Measurements from ENCODE around the gene PPP1R1A. TPM values are rescaled to one million over a fixed set of nuclear protein-coding genes. Genes with fewer than 3 reads are reported as not detected.

PPP1R1A gene
- total and polyA plus RNA-seq, 2 experiments from 2014 or later, result 7.6 to 26.9 TPM

DNA sequence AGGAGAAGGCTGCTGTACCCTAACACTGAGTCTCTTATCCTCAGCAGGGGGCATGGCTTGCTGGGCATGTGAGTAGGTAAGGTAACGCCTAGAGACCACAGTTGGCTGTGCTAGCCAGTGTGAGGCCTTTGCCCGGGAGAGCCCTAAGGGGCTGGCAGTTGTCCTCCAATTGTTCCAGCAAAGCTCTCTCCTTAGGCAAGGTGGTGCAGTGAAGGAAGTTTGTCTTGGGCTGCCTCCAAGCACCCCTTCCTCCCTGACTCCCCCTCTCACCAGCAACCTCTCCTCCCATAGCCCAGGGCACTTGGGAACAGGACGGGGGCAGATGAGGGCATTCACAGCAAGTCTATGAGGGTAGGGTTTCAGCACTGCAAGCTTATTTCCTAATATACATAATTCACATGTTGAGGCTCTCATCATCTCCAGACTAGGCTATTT, 23.3 kb upstream of the PPP1R1A start (continued):
- no peak for TF ChIP-seq EZH2 (IDR thresholded peaks at IDR 0.05; ENCODE audit: low read depth, unreplicated experiment)
- TF ChIP-seq NANOG (IDR thresholded peaks at IDR 0.05; ENCODE audit: borderline replicate concordance), result no peak
- no peak for TF ChIP-seq ZNF331 (CRISPR knock-in tag; IDR thresholded peaks at IDR 0.05; ENCODE audit: low read depth)
- TF ChIP-seq, protein P1, sequence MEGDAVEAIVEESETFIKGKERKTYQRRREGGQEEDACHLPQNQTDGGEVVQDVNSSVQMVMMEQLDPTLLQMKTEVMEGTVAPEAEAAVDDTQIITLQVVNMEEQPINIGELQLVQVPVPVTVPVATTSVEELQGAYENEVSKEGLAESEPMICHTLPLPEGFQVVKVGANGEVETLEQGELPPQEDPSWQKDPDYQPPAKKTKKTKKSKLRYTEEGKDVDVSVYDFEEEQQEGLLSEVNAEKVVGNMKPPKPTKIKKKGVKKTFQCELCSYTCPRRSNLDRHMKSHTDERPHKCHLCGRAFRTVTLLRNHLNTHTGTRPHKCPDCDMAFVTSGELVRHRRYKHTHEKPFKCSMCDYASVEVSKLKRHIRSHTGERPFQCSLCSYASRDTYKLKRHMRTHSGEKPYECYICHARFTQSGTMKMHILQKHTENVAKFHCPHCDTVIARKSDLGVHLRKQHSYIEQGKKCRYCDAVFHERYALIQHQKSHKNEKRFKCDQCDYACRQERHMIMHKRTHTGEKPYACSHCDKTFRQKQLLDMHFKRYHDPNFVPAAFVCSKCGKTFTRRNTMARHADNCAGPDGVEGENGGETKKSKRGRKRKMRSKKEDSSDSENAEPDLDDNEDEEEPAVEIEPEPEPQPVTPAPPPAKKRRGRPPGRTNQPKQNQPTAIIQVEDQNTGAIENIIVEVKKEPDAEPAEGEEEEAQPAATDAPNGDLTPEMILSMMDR (conservative IDR thresholded peaks at IDR 0.05; ENCODE audit: low read depth in 2 of 2), result no peak
- no peak for TF ChIP-seq STAT1 (IDR thresholded peaks at IDR 0.05; ENCODE audit: unreplicated experiment)
- TF ChIP-seq POLR2AphosphoS5 (IDR thresholded peaks at IDR 0.05; ENCODE audit: low read depth), result no peak
- TF ChIP-seq, protein P2, sequence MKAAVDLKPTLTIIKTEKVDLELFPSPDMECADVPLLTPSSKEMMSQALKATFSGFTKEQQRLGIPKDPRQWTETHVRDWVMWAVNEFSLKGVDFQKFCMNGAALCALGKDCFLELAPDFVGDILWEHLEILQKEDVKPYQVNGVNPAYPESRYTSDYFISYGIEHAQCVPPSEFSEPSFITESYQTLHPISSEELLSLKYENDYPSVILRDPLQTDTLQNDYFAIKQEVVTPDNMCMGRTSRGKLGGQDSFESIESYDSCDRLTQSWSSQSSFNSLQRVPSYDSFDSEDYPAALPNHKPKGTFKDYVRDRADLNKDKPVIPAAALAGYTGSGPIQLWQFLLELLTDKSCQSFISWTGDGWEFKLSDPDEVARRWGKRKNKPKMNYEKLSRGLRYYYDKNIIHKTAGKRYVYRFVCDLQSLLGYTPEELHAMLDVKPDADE (IDR thresholded peaks at IDR 0.05), result no peak
- no peak for TF ChIP-seq JUNB (IDR thresholded peaks at IDR 0.05; ENCODE audit: unreplicated experiment)

DNA sequence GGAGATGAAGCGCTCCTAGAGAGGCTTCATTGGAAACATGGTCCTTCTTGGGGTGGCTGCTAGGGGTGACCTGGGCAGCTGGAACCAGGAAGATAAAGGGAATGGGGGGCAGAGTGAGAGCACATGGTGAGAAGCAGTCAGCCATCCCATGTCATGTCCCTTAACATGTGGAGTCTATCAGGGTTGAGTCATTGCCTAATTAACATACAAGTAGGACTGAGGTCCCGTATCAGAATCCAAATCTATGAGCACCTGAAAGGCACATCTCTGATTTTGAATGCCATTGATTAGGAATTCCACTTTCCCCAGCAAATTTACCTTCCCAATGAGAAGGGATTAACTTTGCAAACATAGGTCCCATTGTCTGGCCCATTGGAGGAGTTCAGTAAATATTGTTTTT, 20.3 kb upstream of the PPP1R1A start:
- DNase-seq (ENCODE audit: low spot score), result no peak
- no peak overlapping the region; the same call in 1 of the 2 replicates for H2AFZ ChIP-seq
- no peak overlapping the region for H3K4me3 Mint-ChIP-seq
- H3F3A ChIP-seq (replicated peaks; ENCODE audit: low read depth), result no peaks in the 10 kb centered on the region
- peaks cover 22% of the 10 kb centered on the region for H3K27me3 ChIP-seq (ENCODE audit: insufficient read depth)
- peaks cover 10% of the 10 kb centered on the region for H3K27me3 Mint-ChIP-seq (ENCODE audit: insufficient read depth, low read depth, poor library complexity)
- no peaks in the 10 kb centered on the region for H3K79me2 ChIP-seq (replicated peaks; ENCODE audit: insufficient read depth)
- H3K36me3 Mint-ChIP-seq (ENCODE audit: low read depth), result no peaks in the 10 kb centered on the region
- H3K4me2 ChIP-seq, result no peak overlapping the region
- ATAC-seq, result no peak
- no peaks in the 10 kb centered on the region for H3K36me3 ChIP-seq (ENCODE audit: insufficient read depth)
- H3K9me3 Mint-ChIP-seq, result no peaks in the 10 kb centered on the region
- 0 out of 2 replicates have a peak, but pooled peaks cover 6% of the 10 kb centered on the region for H3K9me2 ChIP-seq (ENCODE audit: insufficient read depth)
- H3K4me1 ChIP-seq (ENCODE audit: insufficient read depth), result no peaks in the 10 kb centered on the region
- no peaks in the 10 kb centered on the region for H4K20me1 ChIP-seq (replicated peaks; ENCODE audit: insufficient read depth)
- H3K4me3 ChIP-seq, result no peak overlapping the region
- no peak overlapping the region for H3K27ac ChIP-seq (ENCODE audit: low read depth)
- H3K27ac Mint-ChIP-seq, result no peak overlapping the region
- peaks cover 4% of the 10 kb centered on the region; the same call in 2 of the 3 replicates for H3K4me1 Mint-ChIP-seq
- no peak for TF ChIP-seq EZH2phosphoT487 (IDR thresholded peaks at IDR 0.05; ENCODE audit: unreplicated experiment)
- TF ChIP-seq, protein P1 (conservative IDR thresholded peaks at IDR 0.05; ENCODE audit: low read depth in 2 of 2), result no peak
- TF ChIP-seq ZNF331 (CRISPR knock-in tag; IDR thresholded peaks at IDR 0.05; ENCODE audit: low read depth), result no peak
- no peak for TF ChIP-seq ZNF114 (CRISPR knock-in tag; IDR thresholded peaks at IDR 0.05)
- no peak for TF ChIP-seq NANOG (IDR thresholded peaks at IDR 0.05; ENCODE audit: borderline replicate concordance)
- TF ChIP-seq, protein P3, sequence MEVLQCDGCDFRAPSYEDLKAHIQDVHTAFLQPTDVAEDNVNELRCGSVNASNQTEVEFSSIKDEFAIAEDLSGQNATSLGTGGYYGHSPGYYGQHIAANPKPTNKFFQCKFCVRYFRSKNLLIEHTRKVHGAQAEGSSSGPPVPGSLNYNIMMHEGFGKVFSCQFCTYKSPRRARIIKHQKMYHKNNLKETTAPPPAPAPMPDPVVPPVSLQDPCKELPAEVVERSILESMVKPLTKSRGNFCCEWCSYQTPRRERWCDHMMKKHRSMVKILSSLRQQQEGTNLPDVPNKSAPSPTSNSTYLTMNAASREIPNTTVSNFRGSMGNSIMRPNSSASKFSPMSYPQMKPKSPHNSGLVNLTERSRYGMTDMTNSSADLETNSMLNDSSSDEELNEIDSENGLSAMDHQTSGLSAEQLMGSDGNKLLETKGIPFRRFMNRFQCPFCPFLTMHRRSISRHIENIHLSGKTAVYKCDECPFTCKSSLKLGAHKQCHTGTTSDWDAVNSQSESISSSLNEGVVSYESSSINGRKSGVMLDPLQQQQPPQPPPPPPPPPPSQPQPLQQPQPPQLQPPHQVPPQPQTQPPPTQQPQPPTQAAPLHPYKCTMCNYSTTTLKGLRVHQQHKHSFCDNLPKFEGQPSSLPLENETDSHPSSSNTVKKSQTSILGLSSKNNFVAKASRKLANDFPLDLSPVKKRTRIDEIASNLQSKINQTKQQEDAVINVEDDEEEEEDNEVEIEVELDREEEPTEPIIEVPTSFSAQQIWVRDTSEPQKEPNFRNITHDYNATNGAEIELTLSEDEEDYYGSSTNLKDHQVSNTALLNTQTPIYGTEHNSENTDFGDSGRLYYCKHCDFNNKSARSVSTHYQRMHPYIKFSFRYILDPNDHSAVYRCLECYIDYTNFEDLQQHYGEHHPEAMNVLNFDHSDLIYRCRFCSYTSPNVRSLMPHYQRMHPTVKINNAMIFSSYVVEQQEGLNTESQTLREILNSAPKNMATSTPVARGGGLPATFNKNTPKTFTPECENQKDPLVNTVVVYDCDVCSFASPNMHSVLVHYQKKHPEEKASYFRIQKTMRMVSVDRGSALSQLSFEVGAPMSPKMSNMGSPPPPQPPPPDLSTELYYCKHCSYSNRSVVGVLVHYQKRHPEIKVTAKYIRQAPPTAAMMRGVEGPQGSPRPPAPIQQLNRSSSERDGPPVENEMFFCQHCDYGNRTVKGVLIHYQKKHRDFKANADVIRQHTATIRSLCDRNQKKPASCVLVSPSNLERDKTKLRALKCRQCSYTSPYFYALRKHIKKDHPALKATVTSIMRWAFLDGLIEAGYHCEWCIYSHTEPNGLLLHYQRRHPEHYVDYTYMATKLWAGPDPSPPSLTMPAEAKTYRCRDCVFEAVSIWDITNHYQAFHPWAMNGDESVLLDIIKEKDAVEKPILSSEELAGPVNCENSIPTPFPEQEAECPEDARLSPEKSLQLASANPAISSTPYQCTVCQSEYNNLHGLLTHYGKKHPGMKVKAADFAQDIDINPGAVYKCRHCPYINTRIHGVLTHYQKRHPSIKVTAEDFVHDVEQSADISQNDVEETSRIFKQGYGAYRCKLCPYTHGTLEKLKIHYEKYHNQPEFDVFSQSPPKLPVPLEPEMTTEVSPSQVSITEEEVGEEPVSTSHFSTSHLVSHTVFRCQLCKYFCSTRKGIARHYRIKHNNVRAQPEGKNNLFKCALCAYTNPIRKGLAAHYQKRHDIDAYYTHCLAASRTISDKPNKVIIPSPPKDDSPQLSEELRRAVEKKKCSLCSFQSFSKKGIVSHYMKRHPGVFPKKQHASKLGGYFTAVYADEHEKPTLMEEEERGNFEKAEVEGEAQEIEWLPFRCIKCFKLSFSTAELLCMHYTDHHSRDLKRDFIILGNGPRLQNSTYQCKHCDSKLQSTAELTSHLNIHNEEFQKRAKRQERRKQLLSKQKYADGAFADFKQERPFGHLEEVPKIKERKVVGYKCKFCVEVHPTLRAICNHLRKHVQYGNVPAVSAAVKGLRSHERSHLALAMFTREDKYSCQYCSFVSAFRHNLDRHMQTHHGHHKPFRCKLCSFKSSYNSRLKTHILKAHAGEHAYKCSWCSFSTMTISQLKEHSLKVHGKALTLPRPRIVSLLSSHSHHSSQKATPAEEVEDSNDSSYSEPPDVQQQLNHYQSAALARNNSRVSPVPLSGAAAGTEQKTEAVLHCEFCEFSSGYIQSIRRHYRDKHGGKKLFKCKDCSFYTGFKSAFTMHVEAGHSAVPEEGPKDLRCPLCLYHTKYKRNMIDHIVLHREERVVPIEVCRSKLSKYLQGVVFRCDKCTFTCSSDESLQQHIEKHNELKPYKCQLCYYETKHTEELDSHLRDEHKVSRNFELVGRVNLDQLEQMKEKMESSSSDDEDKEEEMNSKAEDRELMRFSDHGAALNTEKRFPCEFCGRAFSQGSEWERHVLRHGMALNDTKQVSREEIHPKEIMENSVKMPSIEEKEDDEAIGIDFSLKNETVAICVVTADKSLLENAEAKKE (CRISPR knock-in tag; IDR thresholded peaks at IDR 0.05), result no peak
- TF ChIP-seq, protein P2 (IDR thresholded peaks at IDR 0.05), result no peak
- no peak for TF ChIP-seq JUNB (IDR thresholded peaks at IDR 0.05; ENCODE audit: unreplicated experiment)
- TF ChIP-seq POLR2AphosphoS5 (IDR thresholded peaks at IDR 0.05; ENCODE audit: low read depth), result no peak
- no peak for TF ChIP-seq STAT1 (IDR thresholded peaks at IDR 0.05; ENCODE audit: unreplicated experiment)
- TF ChIP-seq CREB1 (CRISPR knock-in tag; IDR thresholded peaks at IDR 0.05; ENCODE audit: low read depth), result no peak
